ENCODE measurements around the gene COL23A1. TPM values are rescaled to one million over a fixed set of nuclear protein-coding genes. Genes with fewer than 3 reads are reported as not detected.

COL23A1 gene
- total RNA-seq, 1 experiment from 2014 or later, result not detected

DNA sequence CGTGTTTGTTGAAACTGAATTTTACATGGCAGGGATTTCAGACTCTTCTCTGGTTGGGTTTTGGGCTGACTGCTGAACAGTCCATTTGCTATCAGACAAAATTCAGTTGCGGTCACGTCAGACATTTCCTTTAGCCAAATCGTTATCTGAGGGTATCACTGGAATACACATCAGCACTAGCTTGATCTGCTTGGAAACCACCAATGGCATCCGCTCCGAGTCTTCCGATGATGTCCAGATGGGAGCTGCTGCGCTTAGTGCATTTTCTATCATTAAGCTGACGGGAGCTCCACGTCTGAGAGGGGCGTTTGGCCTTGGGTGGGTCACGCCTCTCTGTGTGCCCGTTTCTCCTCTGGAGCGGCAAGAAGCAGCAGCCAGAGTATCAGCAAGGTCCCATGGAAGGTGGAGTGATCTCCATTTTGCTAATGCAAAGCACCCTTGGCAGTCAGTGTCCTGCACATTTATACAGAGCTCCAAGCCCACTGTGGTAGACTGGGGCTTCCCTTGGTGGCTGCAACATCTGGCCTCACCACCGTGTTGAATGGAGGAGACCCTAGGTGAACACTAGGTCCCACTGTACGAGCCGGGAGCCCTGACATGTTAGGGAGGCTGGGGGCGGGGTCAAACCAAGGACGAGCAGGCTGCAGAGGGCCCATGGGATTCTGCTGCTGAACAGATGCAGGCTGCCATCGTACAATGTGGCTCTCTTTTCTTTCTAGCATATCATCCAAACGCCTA, 223.0 kb downstream of the COL23A1 start:
- ChIA-PET CTCF (no interaction called here), POLR2A (ENCODE audit: unreplicated experiment) (no interaction called here)
- ATAC-seq (no peak), DNase-seq (no peak)
- Histone ChIP-seq H3K4me1 (ENCODE audit: insufficient read depth, low read length) (no peaks in the 10 kb centered on the region), H3K9me3 (ENCODE audit: low read length) (no peaks in the 10 kb centered on the region; the same call in 1 of the 2 replicates), H2AFZ (ENCODE audit: low read length) (no peak overlapping the region), H3K27me3 (ENCODE audit: low read length) (peaks cover 31% of the 10 kb centered on the region), H3F3A (ENCODE audit: low read length, unreplicated experiment) (no peaks in the 10 kb centered on the region), H3K4me3 (ENCODE audit: low read length) (no peak overlapping the region), H3K27ac (ENCODE audit: low read length) (no peak overlapping the region), H3K9ac (ENCODE audit: low read length) (no peak overlapping the region), H4K20me1 (ENCODE audit: low read length) (no peaks in the 10 kb centered on the region), H3K9me2 (replicated peaks; ENCODE audit: low read length) (no peaks in the 10 kb centered on the region), H3K4me2 (ENCODE audit: low read length) (no peak overlapping the region), H3K36me3 (ENCODE audit: low read depth, low read length) (no peaks in the 10 kb centered on the region), H3K79me2 (ENCODE audit: low read length) (no peaks in the 10 kb centered on the region)
- BruUV-seq (replicated peaks), result no TSS peak
- TF ChIP-seq CTCF (conservative IDR thresholded peaks at IDR 0.05; ENCODE audit: low read depth, low read length), result no peak
- TF ChIP-seq EZH2 (IDR thresholded peaks at IDR 0.05; ENCODE audit: low read length, unreplicated experiment), result no peak
- TF ChIP-seq EZH2phosphoT487 (IDR thresholded peaks at IDR 0.05; ENCODE audit: borderline replicate concordance, low read length), result no peak
- intact Hi-C loops (cut with micrococcal nuclease), result no loop called here

- Histone ChIP-seq H3K27me3 (ENCODE audit: low read length) (peaks cover 33% of the 10 kb centered on the region), H2AFZ (ENCODE audit: low read length) (no peak overlapping the region), H3K9me3 (ENCODE audit: low read length) (no peaks in the 10 kb centered on the region; the same call in 1 of the 2 replicates), H3K4me2 (ENCODE audit: low read length) (no peak overlapping the region), H3K4me3 (ENCODE audit: low read length) (no peak overlapping the region), H3K36me3 (ENCODE audit: low read depth, low read length) (no peaks in the 10 kb centered on the region), H4K20me1 (ENCODE audit: low read length) (no peaks in the 10 kb centered on the region), H3K9me2 (replicated peaks; ENCODE audit: low read length) (no peaks in the 10 kb centered on the region), H3K4me1 (ENCODE audit: insufficient read depth, low read length) (no peaks in the 10 kb centered on the region), H3K9ac (ENCODE audit: low read length) (no peak overlapping the region), H3F3A (ENCODE audit: low read length, unreplicated experiment) (no peaks in the 10 kb centered on the region), H3K27ac (ENCODE audit: low read length) (no peak overlapping the region), H3K79me2 (ENCODE audit: low read length) (no peaks in the 10 kb centered on the region)
- ChIA-PET CTCF (no interaction called here), POLR2A (ENCODE audit: unreplicated experiment) (no interaction called here)
- no peak for TF ChIP-seq CTCF (conservative IDR thresholded peaks at IDR 0.05; ENCODE audit: low read depth, low read length)
- TF ChIP-seq EZH2phosphoT487 (IDR thresholded peaks at IDR 0.05; ENCODE audit: borderline replicate concordance, low read length), result no peak
- TF ChIP-seq EZH2 (IDR thresholded peaks at IDR 0.05; ENCODE audit: low read length, unreplicated experiment), result no peak
- no TSS peak for BruUV-seq (replicated peaks)
- ATAC-seq (no peak), DNase-seq (no peak)
- intact Hi-C loops (cut with micrococcal nuclease), result no loop called here
These were observed 224.4 kb downstream of the COL23A1 start for GRCh38 chr5:178365501-178366440.

All from PC-3 (cell line).